Uterus (tissue), 4 donors: ENCODE results near the gene RSPH1. TPM values are rescaled to one million over a fixed set of nuclear protein-coding genes. Genes with fewer than 3 reads are reported as not detected.

Experiments used
- DNase-seq, 2 donors: peaks; one replicate each; pipeline ENCODE4 v3.0.0-alpha.2; 2019 to 2020
- H3K27ac ChIP-seq, 2 donors: fragments of 200-600 bp; sonication (generic); 1 replicate in 1 of 2; 2 replicates in 1 of 2; pipeline ENCODE4 v1.5.1; 2016 to 2018
- H3K27me3 ChIP-seq, 2 donors: fragments of 200-600 bp; sonication (generic); one replicate each; pipeline ENCODE4 v1.5.1; 2018 to 2019; ENCODE audit warnings: control low read depth in 1 of 2
- H3K36me3 ChIP-seq, 2 donors: fragments of 200-600 bp; sonication (generic); one replicate each; pipeline ENCODE4 v1.5.1; 2019; ENCODE audit warnings: control low read depth in 1 of 2
- H3K4me1 ChIP-seq, 2 donors: fragments of 200-600 bp; sonication (generic); one replicate each; pipeline ENCODE4 v1.5.1; 2018 to 2019; ENCODE audit warnings: control low read depth in 1 of 2
- H3K4me3 ChIP-seq, 2 donors: fragments of 200-600 bp; sonication (generic); 1 replicate in 1 of 2; 2 replicates in 1 of 2; pipeline ENCODE4 v1.5.1; 2018 to 2019; ENCODE audit warnings: mild to moderate bottlenecking in 1 of 2
- H3K9me3 ChIP-seq, 2 donors: fragments of 200-600 bp; sonication (generic); one replicate each; pipeline ENCODE4 v1.5.1; 2019; ENCODE audit warnings: control low read depth in 1 of 2
- POLR2A ChIP-seq, 2 donors: fragments of 450-650 bp; IDR thresholded peaks; one replicate each; pipeline ENCODE4 v1.6.1; 2016; ENCODE audit warnings: antibody characterized with exemption in 2 of 2, mild to moderate bottlenecking in 1 of 2, moderate library complexity in 1 of 2
- intact Hi-C: fragments of 100-400 bp; cut with DNase I; formaldehyde crosslinking; loops from one replicate; pipeline ENCODE4 v1.15.1; 2023; ENCODE audit warnings: low total_unique reads
- total RNA-seq, 4 donors: library from RNA; depleted of rRNA in 3 of 4; stranded (reverse); fragments of >200 nt in 3 of 4; gene quantifications; one replicate each; pipeline versions ENCODE4 v1.1.0 to v1.2.4, GENCODE V29; 2014 to 2023
- TF ChIP-seq, protein P1 (sequence below), 4 experiments: fragments of 200-600 bp in 2 of 4; fragments of 450-650 bp in 2 of 4; sonication (generic) in 2 of 4; IDR thresholded peaks; one replicate each; pipeline ENCODE4 v1.5.1; 2016 to 2019; ENCODE audit warnings: antibody characterized with exemption in 4 of 4, mild to moderate bottlenecking in 2 of 4, moderate library complexity in 1 of 4
- donor health status: DM: yes; HTN: yes; CAD: no.

Gene RSPH1
- total RNA-seq, 4 donors from 2014 or later = 1.7 to 3.4 TPM; not detected in 2

- Histone ChIP-seq H3K9me3 (no peaks in the 10 kb centered on the region), H3K36me3 (no peaks in the 10 kb centered on the region), H3K4me3 (no peak overlapping the region), H3K4me1 (no peaks in the 10 kb centered on the region), H3K27me3 (no peaks in the 10 kb centered on the region), H3K27ac (no peak overlapping the region)
- TF ChIP-seq POLR2A (IDR thresholded peaks at IDR 0.05) = no peak
- TF ChIP-seq, protein P1, sequence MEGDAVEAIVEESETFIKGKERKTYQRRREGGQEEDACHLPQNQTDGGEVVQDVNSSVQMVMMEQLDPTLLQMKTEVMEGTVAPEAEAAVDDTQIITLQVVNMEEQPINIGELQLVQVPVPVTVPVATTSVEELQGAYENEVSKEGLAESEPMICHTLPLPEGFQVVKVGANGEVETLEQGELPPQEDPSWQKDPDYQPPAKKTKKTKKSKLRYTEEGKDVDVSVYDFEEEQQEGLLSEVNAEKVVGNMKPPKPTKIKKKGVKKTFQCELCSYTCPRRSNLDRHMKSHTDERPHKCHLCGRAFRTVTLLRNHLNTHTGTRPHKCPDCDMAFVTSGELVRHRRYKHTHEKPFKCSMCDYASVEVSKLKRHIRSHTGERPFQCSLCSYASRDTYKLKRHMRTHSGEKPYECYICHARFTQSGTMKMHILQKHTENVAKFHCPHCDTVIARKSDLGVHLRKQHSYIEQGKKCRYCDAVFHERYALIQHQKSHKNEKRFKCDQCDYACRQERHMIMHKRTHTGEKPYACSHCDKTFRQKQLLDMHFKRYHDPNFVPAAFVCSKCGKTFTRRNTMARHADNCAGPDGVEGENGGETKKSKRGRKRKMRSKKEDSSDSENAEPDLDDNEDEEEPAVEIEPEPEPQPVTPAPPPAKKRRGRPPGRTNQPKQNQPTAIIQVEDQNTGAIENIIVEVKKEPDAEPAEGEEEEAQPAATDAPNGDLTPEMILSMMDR (IDR thresholded peaks at IDR 0.05) = no peak
- intact Hi-C loops = no loop called here
- no peak for DNase-seq
These were observed 36.3 kb downstream of the RSPH1 start for GRCh38 chr21:42459546-42460215.

GRCh38 chr21:42459082-42459460, 37.0 kb downstream of the RSPH1 start:
- Histone ChIP-seq H3K27me3 (no peaks in the 10 kb centered on the region), H3K4me1 (no peaks in the 10 kb centered on the region), H3K36me3 (no peaks in the 10 kb centered on the region), H3K9me3 (no peaks in the 10 kb centered on the region), H3K27ac (no peak overlapping the region), H3K4me3 (no peak overlapping the region)
- TF ChIP-seq, protein P1 (IDR thresholded peaks at IDR 0.05) = no peak
- DNase-seq = no peak
- intact Hi-C loops = no loop called here

- intact Hi-C loops = no loop called here
- no peak for TF ChIP-seq POLR2A (IDR thresholded peaks at IDR 0.05)
- TF ChIP-seq, protein P1 (IDR thresholded peaks at IDR 0.05) = no peak
These were observed 39.6 kb downstream of the RSPH1 start for GRCh38 chr21:42456457-42456856.

GRCh38 chr21:42455754-42456440, 40.1 kb downstream of the RSPH1 start:
- Histone ChIP-seq H3K4me1 (no peaks in the 10 kb centered on the region), H3K4me3 (no peak overlapping the region), H3K9me3 (no peaks in the 10 kb centered on the region), H3K27me3 (no peaks in the 10 kb centered on the region), H3K36me3 (no peaks in the 10 kb centered on the region), H3K27ac (no peak overlapping the region)
- DNase-seq = no peak
- intact Hi-C loops = no loop called here
- no peak for TF ChIP-seq POLR2A (IDR thresholded peaks at IDR 0.05)
- TF ChIP-seq, protein P1 (IDR thresholded peaks at IDR 0.05) = no peak

More at GRCh38 chr21:42456457-42456856, 39.6 kb downstream of the RSPH1 start:
- Histone ChIP-seq H3K4me3 (no peak overlapping the region), H3K27me3 (no peaks in the 10 kb centered on the region), H3K36me3 (no peaks in the 10 kb centered on the region), H3K27ac (no peak overlapping the region), H3K9me3 (no peaks in the 10 kb centered on the region), H3K4me1 (no peaks in the 10 kb centered on the region)
- DNase-seq = no peak

DNA sequence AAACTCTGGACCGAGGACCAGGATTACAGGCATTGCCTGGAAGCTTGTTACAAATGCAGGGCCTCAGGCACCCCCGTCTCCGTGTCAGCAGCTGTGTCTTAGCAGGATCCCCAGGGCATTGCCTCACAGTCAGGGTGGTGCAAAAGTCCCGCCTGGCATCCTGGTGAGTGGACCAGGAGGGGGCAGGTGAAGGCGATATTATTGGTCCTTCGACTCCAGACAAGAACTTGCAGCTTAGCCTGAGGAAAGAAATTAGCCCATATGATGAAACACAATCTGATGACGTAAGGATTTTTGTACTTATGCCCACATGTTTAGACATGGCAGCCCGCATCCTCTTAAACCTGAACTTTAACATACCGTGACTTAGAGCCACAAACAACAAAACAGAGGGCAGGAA, 40.8 kb downstream of the RSPH1 start:
- no peak for DNase-seq
- no peaks in the 10 kb centered on the region for H3K27me3 ChIP-seq
- H3K9me3 ChIP-seq = no peaks in the 10 kb centered on the region
- intact Hi-C loops = no loop called here
- no peaks in the 10 kb centered on the region for H3K4me1 ChIP-seq
- TF ChIP-seq POLR2A (IDR thresholded peaks at IDR 0.05) = no peak
- no peak overlapping the region for H3K27ac ChIP-seq
- H3K36me3 ChIP-seq = no peaks in the 10 kb centered on the region
- H3K4me3 ChIP-seq = no peak overlapping the region
